H1 (cell line): Measurements from ENCODE around the gene TSC22D4. TPM values are rescaled to one million over a fixed set of nuclear protein-coding genes. Genes with fewer than 3 reads are reported as not detected.

Source experiments
- CTCF ChIA-PET: fragments of 300-600 bp; sonication (Branson Sonifier 250); formaldehyde crosslinking; loops from one replicate; lab custom pipeline; 2021; ENCODE audit not compliant: partially characterized antibody; lab: Charles Lee
- POLR2A ChIA-PET: fragments of 300-600 bp; sonication (Branson Sonifier 250); formaldehyde crosslinking; loops from one replicate; lab custom pipeline; 2021; ENCODE audit warnings: inconsistent platforms; ENCODE audit not compliant: partially characterized antibody; lab: Charles Lee
- DNase-seq, 2 experiments: peaks; one replicate each; pipeline versions ENCODE4 v3.0.0 to v3.0.0-alpha.2; 2010 to 2022; ENCODE audit warnings: low spot score in 2 of 2, low read depth in 1 of 2, mixed read lengths in 1 of 2
- FAIRE-seq: peaks from 2 replicates; lab custom pipeline; 2011; peaks lifted over from hg19 to GRCh38; lab: Jason Lieb, UNC
- H2AFZ ChIP-seq: 2 replicates; pipeline ENCODE4 v1.8.1; 2012; ENCODE audit warnings: low read length, inconsistent platforms
- H2AK5ac ChIP-seq: 2 replicates; pipeline ENCODE4 v1.6.1; 2013; ENCODE audit warnings: low read depth, low read length
- H2BK120ac ChIP-seq: replicated peaks from 2 replicates; pipeline ENCODE3; 2013; ENCODE audit warnings: low read depth, low read length, inconsistent platforms
- H2BK12ac ChIP-seq: 2 replicates; pipeline ENCODE4 v1.6.1; 2013; ENCODE audit warnings: low read depth, low read length
- H2BK15ac ChIP-seq: 2 replicates; pipeline ENCODE4 v1.6.1; 2013; ENCODE audit warnings: low read length
- H2BK20ac ChIP-seq: 2 replicates; pipeline ENCODE4 v1.6.1; 2013; ENCODE audit warnings: low read length
- H2BK5ac ChIP-seq: 2 replicates; pipeline ENCODE4 v1.6.1; 2013; ENCODE audit warnings: low read depth, low read length
- H3K14ac ChIP-seq: 2 replicates; pipeline ENCODE4 v1.6.1; 2013; ENCODE audit warnings: inconsistent platforms; ENCODE audit not compliant: insufficient read length
- H3K18ac ChIP-seq: 2 replicates; pipeline ENCODE4 v1.6.1; 2013; ENCODE audit warnings: low read length; ENCODE audit errors: extremely low read depth
- H3K23ac ChIP-seq: 2 replicates; pipeline ENCODE4 v1.6.1; 2013; ENCODE audit warnings: inconsistent platforms; ENCODE audit not compliant: insufficient read length
- H3K23me2 ChIP-seq: 2 replicates; pipeline ENCODE4 v1.6.1; 2013; ENCODE audit warnings: low read depth, low read length
- H3K27ac ChIP-seq: 2 replicates; pipeline ENCODE4 v1.6.1; 2011; ENCODE audit warnings: low read depth, low read length, inconsistent platforms
- H3K27me3 ChIP-seq, 4 experiments: replicated peaks in 1 of 4; 1 replicate in 1 of 4; 2 replicates in 3 of 4; pipeline versions ENCODE4 v1.6.1 to v1.8.1; 2011 to 2013; ENCODE audit warnings: low read length in 3 of 4, mild to moderate bottlenecking in 3 of 4, inconsistent platforms in 2 of 4, mixed read lengths in 2 of 4, moderate library complexity in 1 of 4; ENCODE audit not compliant: control insufficient read depth in 3 of 4, insufficient read depth in 3 of 4; ENCODE audit errors: extremely low read depth in 1 of 4
- H3K36me3 ChIP-seq, 4 experiments: 2 replicates each; pipeline versions ENCODE4 v1.6.1 to v1.8.1; 2011 to 2013; ENCODE audit warnings: mild to moderate bottlenecking in 4 of 4, low read length in 3 of 4, moderate library complexity in 2 of 4, control low read depth in 1 of 4, inconsistent platforms in 1 of 4; ENCODE audit not compliant: insufficient read depth in 4 of 4, control insufficient read depth in 2 of 4
- H3K4ac ChIP-seq: replicated peaks from 2 replicates; pipeline ENCODE3; 2013; ENCODE audit warnings: low read length, low read depth, mixed read lengths, inconsistent platforms; ENCODE audit not compliant: insufficient read length
- H3K4me1 ChIP-seq, 4 experiments: replicated peaks in 1 of 4; 1 replicate in 1 of 4; 2 replicates in 3 of 4; pipeline versions ENCODE4 v1.6.1 to v1.8.1; 2011 to 2013; ENCODE audit warnings: low read length in 3 of 4, inconsistent platforms in 2 of 4, mixed read lengths in 1 of 4; ENCODE audit not compliant: insufficient read depth in 4 of 4, control insufficient read depth in 3 of 4
- H3K4me2 ChIP-seq, 2 experiments: 2 replicates each; pipeline versions ENCODE4 v1.6.1 to v1.8.1; 2011 to 2013; ENCODE audit warnings: low read depth in 2 of 2, low read length in 2 of 2, control low read depth in 1 of 2, inconsistent platforms in 1 of 2, mild to moderate bottlenecking in 1 of 2; ENCODE audit not compliant: insufficient read depth in 1 of 2
- H3K4me3 ChIP-seq, 4 experiments: fragments of 200-600, 300-600 bp in 1 of 4; sonication (generic), shearing (Covaris generic), sonication (Bioruptor Twin) in 1 of 4; 2 replicates each; pipeline versions ENCODE4 v1.5.1 to v1.8.1; 2011 to 2016; ENCODE audit warnings: low read length in 4 of 4, low read depth in 3 of 4, control low read depth in 2 of 4, inconsistent platforms in 2 of 4, mild to moderate bottlenecking in 2 of 4, mixed read lengths in 1 of 4, moderate library complexity in 1 of 4; ENCODE audit not compliant: insufficient read depth in 2 of 4; ENCODE audit errors: extremely low read depth in 1 of 4
- H3K56ac ChIP-seq: replicated peaks from 2 replicates; pipeline ENCODE3; 2013; ENCODE audit warnings: low read depth, mild to moderate bottlenecking, mixed read lengths, low read length, inconsistent platforms; ENCODE audit not compliant: insufficient read length
- H3K79me1 ChIP-seq: 2 replicates; pipeline ENCODE4 v1.6.1; 2013; ENCODE audit warnings: low read depth, low read length, control low read depth
- H3K79me2 ChIP-seq, 2 experiments: 2 replicates each; pipeline versions ENCODE4 v1.6.1 to v1.8.1; 2012 to 2013; ENCODE audit warnings: low read length in 2 of 2, mild to moderate bottlenecking in 2 of 2, inconsistent platforms in 1 of 2; ENCODE audit not compliant: insufficient read depth in 2 of 2, control insufficient read depth in 1 of 2
- H3K9ac ChIP-seq, 4 experiments: replicated peaks in 1 of 4; 1 replicate in 1 of 4; 2 replicates in 3 of 4; pipeline versions ENCODE4 v1.6.1 to v1.8.1; 2011 to 2013; ENCODE audit warnings: low read depth in 3 of 4, low read length in 3 of 4, control low read depth in 2 of 4, mild to moderate bottlenecking in 2 of 4, moderate library complexity in 2 of 4, inconsistent platforms in 1 of 4; ENCODE audit errors: extremely low read depth in 1 of 4
- H3K9me3 ChIP-seq, 2 experiments: 2 replicates each; pipeline versions ENCODE4 v1.6.1 to v1.8.1; 2012 to 2013; ENCODE audit warnings: mild to moderate bottlenecking in 2 of 2, moderate library complexity in 2 of 2, control low read depth in 1 of 2, inconsistent platforms in 1 of 2, low read depth in 1 of 2, low read length in 1 of 2, mixed read lengths in 1 of 2; ENCODE audit not compliant: insufficient read depth in 2 of 2
- H4K20me1 ChIP-seq, 2 experiments: replicated peaks in 1 of 2; 2 replicates each; pipeline versions ENCODE3 to v1.8.1; 2011 to 2013; ENCODE audit warnings: inconsistent platforms in 2 of 2, low read length in 2 of 2, mild to moderate bottlenecking in 1 of 2; ENCODE audit not compliant: insufficient read depth in 2 of 2, control insufficient read depth in 1 of 2
- H4K5ac ChIP-seq: 2 replicates; pipeline ENCODE4 v1.6.1; 2013; ENCODE audit warnings: low read length, low read depth, mixed read lengths, inconsistent platforms; ENCODE audit not compliant: insufficient read length
- H4K8ac ChIP-seq: 2 replicates; pipeline ENCODE4 v1.8.0; 2013; ENCODE audit warnings: mild to moderate bottlenecking, moderate library complexity, low read length, inconsistent platforms; ENCODE audit not compliant: insufficient read depth; ENCODE audit errors: extremely low read depth
- H4K91ac ChIP-seq: replicated peaks from 2 replicates; pipeline ENCODE3; 2013; ENCODE audit warnings: low read length, mixed read lengths, inconsistent platforms; ENCODE audit not compliant: insufficient read length
- SAP30 ChIP-seq: fragments of 300-600 bp; sonication (generic); IDR thresholded peaks from 2 replicates; pipeline ENCODE4 v1.7.1; 2012; ENCODE audit warnings: low read length, moderate library complexity, mild to moderate bottlenecking, inconsistent platforms; ENCODE audit not compliant: insufficient read depth, insufficient replicate concordance
- TAF1 ChIP-seq: IDR thresholded peaks from 2 replicates; pipeline ENCODE4 v1.6.1; 2011; ENCODE audit warnings: mild to moderate bottlenecking, low read depth, low read length
- WGBS, 2 experiments: shearing (Covaris generic) in 1 of 2; methylation state at CpG; one replicate each; pipeline versions ENCODE4 v1.1.6 to v1.1.7; 2013 to 2015; ENCODE audit warnings: low lambda C conversion rate in 2 of 2, mixed read lengths in 2 of 2, inconsistent platforms in 1 of 2, low coverage in 1 of 2, missing lambda C conversion rate in 1 of 2; ENCODE audit not compliant: insufficient replicate concordance in 2 of 2, insufficient coverage in 1 of 2, insufficient read length in 1 of 2; ENCODE audit errors: extremely low coverage in 1 of 2, missing lambda C conversion rate in 1 of 2; 5-methylcytosine and 5-hydroxymethylcytosine counted together
- polyA plus RNA-seq, 7 experiments: library from polyadenylated mRNA; depleted of rRNA in 3 of 7; stranded (reverse) in 5 of 7; unstranded in 2 of 7; fragments of >200 nt in 5 of 7; fragments of 200-250 nt in 2 of 7; gene quantifications; 1 replicate in 5 of 7; 2 replicates in 1 of 7; 4 replicates in 1 of 7; pipeline versions ENCODE4 v1.2.1 to v1.2.3, GENCODE V29; 2011 to 2013; ENCODE audit warnings: missing spikeins in 2 of 7, mixed read lengths in 2 of 7
- total RNA-seq: library from RNA; stranded (reverse); fragmentation: NEBNext Ultra II Directional; extraction: Animal tissue kit (Norgen Biotek cat#: 25700); gene quantifications from 2 replicates; pipeline ENCODE4 v1.2.1, GENCODE V29; 2021

TSC22D4 gene
- total and polyA plus RNA-seq, 2 of the 8 experiments (the other 6 are each of a cell fraction or from before 2014, with no cell fraction given), result 13.2 to 20.3 TPM

DNA sequence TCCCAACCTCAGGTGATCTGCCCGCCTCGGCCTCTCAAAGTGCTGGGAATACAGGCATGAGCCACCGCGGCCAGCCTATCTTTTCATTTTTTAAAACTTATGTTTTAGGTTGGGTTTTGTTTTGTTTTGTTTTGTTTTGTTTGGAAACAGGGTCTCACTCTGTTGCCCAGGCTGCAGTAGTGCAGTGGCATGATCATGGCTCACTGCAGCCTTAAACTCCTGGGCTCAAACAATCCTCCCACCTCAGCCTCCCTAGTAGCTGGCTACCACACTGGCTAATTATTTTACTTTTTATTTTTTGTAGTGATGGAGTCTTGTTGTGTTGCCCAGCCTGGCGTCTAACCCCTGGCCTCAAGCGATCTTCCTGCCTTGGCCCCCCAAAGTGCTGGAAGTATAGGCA is 40.6 kb upstream of the TSC22D4 start:
- Histone ChIP-seq H3K79me2 (no peaks in the 10 kb centered on the region), H3K27me3 (no peaks in the 10 kb centered on the region), H3K18ac (no peak overlapping the region), H3K4ac (no peak overlapping the region), H2AFZ (no peak overlapping the region), H4K8ac (no peak overlapping the region), H3K4me1 (no peaks in the 10 kb centered on the region), H2AK5ac (no peak overlapping the region), H3K56ac (no peak overlapping the region), H2BK12ac (no peak overlapping the region), H3K4me2 (no peak overlapping the region), H3K36me3 (no peaks in the 10 kb centered on the region), H3K14ac (no peak overlapping the region), H2BK5ac (no peak overlapping the region), H3K27ac (no peak overlapping the region), H4K5ac (no peak overlapping the region), H4K91ac (no peak overlapping the region), H3K23ac (no peak overlapping the region), H2BK15ac (no peak overlapping the region), H3K23me2 (no peaks in the 10 kb centered on the region; the same call in 1 of the 2 replicates), H2BK20ac (no peak overlapping the region), H2BK120ac (no peak overlapping the region), H3K4me3 (no peak overlapping the region), H4K20me1 (no peaks in the 10 kb centered on the region), H3K9ac (no peak overlapping the region), H3K79me1 (no peaks in the 10 kb centered on the region), H3K9me3 (peaks cover 0 to 8% of the 10 kb centered on the region in 2 experiments; a peak in 2 of 4 replicates)
- ChIA-PET POLR2A (interaction anchor here (0.7 to 1.2 kb wide), 4 partner anchors 9 to 369 kb away, joined by 3 to 4 read pairs (median 3); no protein-coding TSS in a partner anchor), CTCF (interaction anchor here (0.6 to 2.3 kb wide), 6 partner anchors 16 to 457 kb away, joined by 3 to 7 read pairs (median 4); no protein-coding TSS in a partner anchor)
- no peak for FAIRE-seq
- DNase-seq, result no peak
- TF ChIP-seq SAP30 (no peak), TAF1 (no peak)
- WGBS, 2 experiments, result 93% methylated on average over 6 of the region's 6 CpGs; no CpG with 5 or more reads in 1 of the 2 experiments
